Measurements from ENCODE around the gene BTBD9. TPM values are rescaled to one million over a fixed set of nuclear protein-coding genes. Genes with fewer than 3 reads are reported as not detected.

BTBD9 gene
- polyA plus RNA-seq, 2 of the 4 experiments (the other 2 are of a cell fraction), result 2.3 to 4.6 TPM

DNA sequence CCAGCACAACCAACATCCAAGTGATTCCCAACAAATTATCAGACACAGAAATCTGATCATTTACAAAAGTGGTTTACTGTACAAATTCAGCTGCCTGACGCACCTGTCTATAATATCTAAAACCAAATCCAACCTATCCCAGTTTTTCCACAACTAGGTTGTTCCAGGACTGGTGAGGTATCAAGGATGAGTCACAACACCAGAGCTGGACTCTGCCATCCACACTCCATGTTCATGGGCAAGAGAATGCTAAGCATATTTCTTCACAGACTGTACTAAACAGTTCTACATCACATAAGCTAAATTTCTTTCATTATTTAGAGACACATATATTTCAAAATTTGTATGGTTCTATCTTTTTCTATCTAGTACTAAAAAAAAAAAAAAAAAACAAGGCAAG, 141.6 kb downstream of the BTBD9 start (continued):
- TF ChIP-seq RNF2 (IDR thresholded peaks at IDR 0.05; ENCODE audit: borderline replicate concordance, low read depth) (no peak), ZC3H11A (IDR thresholded peaks at IDR 0.05) (no peak), EHMT2 (IDR thresholded peaks at IDR 0.05; ENCODE audit: low read depth) (no peak)

DNA sequence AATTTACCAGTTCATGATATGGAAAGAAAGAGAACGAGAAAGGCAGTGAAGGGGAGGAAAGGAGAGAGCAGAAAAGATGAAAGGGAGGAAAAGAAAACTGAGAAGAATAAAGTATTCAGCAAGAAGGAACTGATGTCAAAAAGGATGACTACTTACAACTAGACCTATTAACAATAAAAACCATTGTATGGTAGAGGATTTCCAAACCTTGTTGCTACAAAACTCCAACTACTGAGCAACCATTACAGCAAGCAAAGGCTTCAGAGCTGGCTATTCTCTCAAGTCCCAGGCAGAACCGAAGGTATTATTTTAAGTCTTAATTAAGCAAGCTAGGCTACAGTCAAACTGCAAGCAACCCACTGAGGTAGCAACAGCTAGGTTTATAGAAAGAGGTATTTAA, 142.2 kb downstream of the BTBD9 start:
- WGBS (ENCODE audit: missing lambda C conversion rate), result 56% methylated on average over 2 of the region's 2 CpGs

GRCh38 chr6:38495922-38496635, 143.7 kb downstream of the BTBD9 start:
- no peak for FAIRE-seq
- ChIA-PET CTCF (interaction anchor here (1.2 kb wide), 1 partner anchor 1011 kb away, joined by 3 read pairs; no protein-coding TSS in a partner anchor), POLR2A (no interaction called here)
- H3K4me2 ChIP-seq, result no peak overlapping the region
- TF ChIP-seq EHMT2 (IDR thresholded peaks at IDR 0.05; ENCODE audit: low read depth) (no peak), EHF (CRISPR knock-in tag; IDR thresholded peaks at IDR 0.05) (no peak), RARB (CRISPR knock-in tag; IDR thresholded peaks at IDR 0.05) (no peak), ZNF302 (CRISPR knock-in tag; IDR thresholded peaks at IDR 0.05) (no peak), ATOH8 (CRISPR knock-in tag; IDR thresholded peaks at IDR 0.05; ENCODE audit: low read depth) (no peak), NFE2L2 (conservative IDR thresholded peaks at IDR 0.05; ENCODE audit: low read length) (no peak), ZSCAN20 (CRISPR knock-in tag; IDR thresholded peaks at IDR 0.05) (no peak), SREBF2 (IDR thresholded peaks at IDR 0.05) (no peak), RCOR1 (IDR thresholded peaks at IDR 0.05; ENCODE audit: low read depth, low read length) (no peak)
- no peaks in the 10 kb centered on the region for H3K9me3 ChIP-seq
- no peak for DNase-seq (ENCODE audit: low read depth in 1 of 2, low spot score in 1 of 2)
- no peaks in the 10 kb centered on the region for H3K4me1 ChIP-seq
- no peak overlapping the region for H3K4me3 ChIP-seq
- H3K27ac ChIP-seq, result no peak overlapping the region
- ATAC-seq, result no peak
- WGBS (ENCODE audit: missing lambda C conversion rate), result 46% methylated on average over 5 of the region's 5 CpGs

More for the DNA sequence above, 142.2 kb downstream of the BTBD9 start:
- FAIRE-seq, result no peak
- H3K4me3 ChIP-seq, result no peak overlapping the region
- TF ChIP-seq MAX (IDR thresholded peaks at IDR 0.05) (no peak), FOSB (CRISPR knock-in tag; IDR thresholded peaks at IDR 0.05) (no peak), HES2 (IDR thresholded peaks at IDR 0.05) (no peak), RARB (CRISPR knock-in tag; IDR thresholded peaks at IDR 0.05) (no peak), POLR2AphosphoS2 (conservative IDR thresholded peaks at IDR 0.05; ENCODE audit: low read length) (no peak), CHD2 (IDR thresholded peaks at IDR 0.05; ENCODE audit: low read length, partially characterized antibody) (no peak), NR3C1 (IDR thresholded peaks at IDR 0.05) (no peak), BHLHE40 (IDR thresholded peaks at IDR 0.05; ENCODE audit: low read depth, low read length) (no peak), TFCP2L1 (CRISPR knock-in tag; IDR thresholded peaks at IDR 0.05) (no peak), EHMT2 (IDR thresholded peaks at IDR 0.05; ENCODE audit: low read depth) (no peak), RAD21 (conservative IDR thresholded peaks at IDR 0.05 in 1 of 2, IDR thresholded peaks at IDR 0.05 in 1 of 2) (no peak), SMC3 (IDR thresholded peaks at IDR 0.05) (no peak), MYC (IDR thresholded peaks at IDR 0.05; ENCODE audit: borderline replicate concordance, low read length) (no peak), E2F6 (IDR thresholded peaks at IDR 0.05; ENCODE audit: borderline replicate concordance, low read depth) (no peak), JUNB (IDR thresholded peaks at IDR 0.05) (no peak), ZSCAN20 (CRISPR knock-in tag; IDR thresholded peaks at IDR 0.05) (no peak), FOXS1 (CRISPR knock-in tag; IDR thresholded peaks at IDR 0.05) (no peak)
- TF ChIP-seq, protein P1, sequence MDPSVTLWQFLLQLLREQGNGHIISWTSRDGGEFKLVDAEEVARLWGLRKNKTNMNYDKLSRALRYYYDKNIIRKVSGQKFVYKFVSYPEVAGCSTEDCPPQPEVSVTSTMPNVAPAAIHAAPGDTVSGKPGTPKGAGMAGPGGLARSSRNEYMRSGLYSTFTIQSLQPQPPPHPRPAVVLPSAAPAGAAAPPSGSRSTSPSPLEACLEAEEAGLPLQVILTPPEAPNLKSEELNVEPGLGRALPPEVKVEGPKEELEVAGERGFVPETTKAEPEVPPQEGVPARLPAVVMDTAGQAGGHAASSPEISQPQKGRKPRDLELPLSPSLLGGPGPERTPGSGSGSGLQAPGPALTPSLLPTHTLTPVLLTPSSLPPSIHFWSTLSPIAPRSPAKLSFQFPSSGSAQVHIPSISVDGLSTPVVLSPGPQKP (IDR thresholded peaks at IDR 0.05; ENCODE audit: low read depth, low read length), result no peak
- CTCF ChIA-PET, result interaction anchor here (0.7 to 1.1 kb wide), 3 partner anchors 21 to 464 kb away, joined by 3 read pairs; no protein-coding TSS in a partner anchor
- no peaks in the 10 kb centered on the region for H3K4me1 ChIP-seq
- H3K9me3 ChIP-seq, result no peaks in the 10 kb centered on the region
- POLR2A ChIA-PET, result no interaction called here
- H3K4me2 ChIP-seq, result no peak overlapping the region
- H3K27ac ChIP-seq, result no peak overlapping the region
- no peak for ATAC-seq
- DNase-seq (ENCODE audit: low read depth in 1 of 2, low spot score in 1 of 2), result no peak

Measured in A549 (cell line).